ENCODE data around the gene GPAT2. TPM values are rescaled to one million over a fixed set of nuclear protein-coding genes. Genes with fewer than 3 reads are reported as not detected.
A peak's percentile ranks its signal among the peaks of the same experiment; 100 is the strongest.
"Not testable (repeated sequence)": the region's sequence is repeated elsewhere in the genome, so short reads cannot be mapped to it uniquely, and the experiment has no call there.

The GPAT2 gene
- total and polyA plus RNA-seq, 2 of the 8 experiments (the other 6 are each of a cell fraction or from before 2014, with no cell fraction given) = 0.26 to 0.63 TPM

GRCh38 chr2:95990884-95991283, 43.8 kb downstream of the GPAT2 start:
- H3K4me3 ChIP-seq (ENCODE audit: extremely low read depth in 1 of 4, insufficient read depth in 2 of 4, low read depth in 3 of 4, low read length in 4 of 4); H2BK15ac ChIP-seq (ENCODE audit: low read length); H4K91ac ChIP-seq (replicated peaks; ENCODE audit: insufficient read length, low read length); H3K14ac ChIP-seq (ENCODE audit: insufficient read length); H3K9ac ChIP-seq (replicated peaks in 1 of 4; ENCODE audit: extremely low read depth in 1 of 4, low read depth in 3 of 4, low read length in 3 of 4); H2AFZ ChIP-seq (ENCODE audit: low read length); H3K23ac ChIP-seq (ENCODE audit: insufficient read length); H3K9me3 ChIP-seq (ENCODE audit: insufficient read depth in 2 of 2, low read depth in 1 of 2, low read length in 1 of 2); H3K27ac ChIP-seq (ENCODE audit: low read depth, low read length); H3K36me3 ChIP-seq (ENCODE audit: control insufficient read depth in 2 of 4, insufficient read depth in 4 of 4, low read length in 3 of 4); H2BK5ac ChIP-seq (ENCODE audit: low read depth, low read length); H3K4ac ChIP-seq (replicated peaks; ENCODE audit: insufficient read length, low read depth, low read length); H2BK120ac ChIP-seq (replicated peaks; ENCODE audit: low read depth, low read length); H3K18ac ChIP-seq (ENCODE audit: extremely low read depth, low read length); H3K27me3 ChIP-seq (replicated peaks in 1 of 4; ENCODE audit: control insufficient read depth in 3 of 4, extremely low read depth in 1 of 4, insufficient read depth in 3 of 4, low read length in 3 of 4); H3K79me2 ChIP-seq (ENCODE audit: control insufficient read depth in 1 of 2, insufficient read depth in 2 of 2, low read length in 2 of 2); H3K79me1 ChIP-seq (ENCODE audit: low read depth, low read length); CTCF ChIA-PET (ENCODE audit: partially characterized antibody); H3K23me2 ChIP-seq (ENCODE audit: low read depth, low read length); H3K4me1 ChIP-seq (replicated peaks in 1 of 4; ENCODE audit: control insufficient read depth in 3 of 4, insufficient read depth in 4 of 4, low read length in 3 of 4); H3K56ac ChIP-seq (replicated peaks; ENCODE audit: insufficient read length, low read depth, low read length); H2BK12ac ChIP-seq (ENCODE audit: low read depth, low read length); H4K8ac ChIP-seq (ENCODE audit: extremely low read depth, insufficient read depth, low read length); H4K20me1 ChIP-seq (replicated peaks in 1 of 2; ENCODE audit: control insufficient read depth in 1 of 2, insufficient read depth in 2 of 2, low read length in 2 of 2); DNase-seq (ENCODE audit: low read depth in 1 of 2, low spot score in 2 of 2); H4K5ac ChIP-seq (ENCODE audit: insufficient read length, low read depth, low read length); FAIRE-seq; H2BK20ac ChIP-seq (ENCODE audit: low read length); H2AK5ac ChIP-seq (ENCODE audit: low read depth, low read length): not testable (repeated sequence)
- peak overlapping the region; percentile 28 to 73; a peak in 2 of 4 replicates for H3K4me2 ChIP-seq (ENCODE audit: insufficient read depth in 1 of 2, low read depth in 2 of 2, low read length in 2 of 2)
- WGBS, 2 experiments (ENCODE audit: extremely low coverage in 1 of 2, insufficient coverage in 1 of 2, insufficient read length in 1 of 2, insufficient replicate concordance in 2 of 2, low coverage in 1 of 2, low lambda C conversion rate in 2 of 2, missing lambda C conversion rate in 1 of 2) = 42% methylated on average over 1 of the region's 6 CpGs; no CpG with 5 or more reads in 1 of the 2 experiments
- POLR2A ChIA-PET (ENCODE audit: partially characterized antibody) = interaction anchor here (1.5 kb wide), 1 partner anchor 345 kb away, joined by 3 read pairs; the partner anchor contains the start of gene NCAPH

Small RNA genes within 50 kb of the gene (small RNA-seq; reads per million reads assigned to genes)
- gene RN7SL210P (ENCODE audit: insufficient read depth) = not detected

Other genes with a start within 250 kb of the GPAT2 start
- 6.4 and 7.3 TPM in 2 replicates for gene ANKRD36C, start 43.1 kb downstream of the GPAT2 start, total RNA-seq (2021; fragmentation: NEBNext Ultra II Directional; extraction: Animal tissue kit (Norgen Biotek cat#: 25700))
- 0.89 and 1.1 TPM in 2 replicates for gene ANKRD36C, start 43.1 kb downstream of the GPAT2 start, polyA plus RNA-seq (2011; rRNA removed)
- gene ADRA2B, start 81.7 kb upstream of the GPAT2 start, total RNA-seq (2021; fragmentation: NEBNext Ultra II Directional; extraction: Animal tissue kit (Norgen Biotek cat#: 25700)) = 6.5 and 6.6 TPM in 2 replicates
- 5.8 and 8.3 TPM in 2 replicates for gene ADRA2B, start 81.7 kb upstream of the GPAT2 start, polyA plus RNA-seq (2011; rRNA removed)
- 0.60 and 0.75 TPM in 2 replicates for gene ASTL, start 103.6 kb upstream of the GPAT2 start, total RNA-seq (2021; fragmentation: NEBNext Ultra II Directional; extraction: Animal tissue kit (Norgen Biotek cat#: 25700))
- 1.4 and 2.2 TPM in 2 replicates for gene ASTL, start 103.6 kb upstream of the GPAT2 start, polyA plus RNA-seq (2011; rRNA removed)
- 8.7 and 10.1 TPM in 2 replicates for gene DUSP2, start 110.5 kb upstream of the GPAT2 start, total RNA-seq (2021; fragmentation: NEBNext Ultra II Directional; extraction: Animal tissue kit (Norgen Biotek cat#: 25700))
- 10.4 and 11.7 TPM in 2 replicates for gene DUSP2, start 110.5 kb upstream of the GPAT2 start, polyA plus RNA-seq (2011; rRNA removed)
- gene STARD7, start 173.9 kb upstream of the GPAT2 start, total RNA-seq (2021; fragmentation: NEBNext Ultra II Directional; extraction: Animal tissue kit (Norgen Biotek cat#: 25700)) = 200 and 207 TPM in 2 replicates
- gene STARD7, start 173.9 kb upstream of the GPAT2 start, polyA plus RNA-seq (2011; rRNA removed) = 60.3 and 89.1 TPM in 2 replicates
- 25.0 and 25.4 TPM in 2 replicates for gene TMEM127, start 231.1 kb upstream of the GPAT2 start, total RNA-seq (2021; fragmentation: NEBNext Ultra II Directional; extraction: Animal tissue kit (Norgen Biotek cat#: 25700))
- 41.0 and 45.1 TPM in 2 replicates for gene TMEM127, start 231.1 kb upstream of the GPAT2 start, polyA plus RNA-seq (2011; rRNA removed)
- 63.7 and 69.9 TPM in 2 replicates for gene CIAO1, start 231.3 kb upstream of the GPAT2 start, total RNA-seq (2021; fragmentation: NEBNext Ultra II Directional; extraction: Animal tissue kit (Norgen Biotek cat#: 25700))
- 99.2 and 113 TPM in 2 replicates for gene CIAO1, start 231.3 kb upstream of the GPAT2 start, polyA plus RNA-seq (2011; rRNA removed)